HEK293T (cell line): Measurements from ENCODE around the gene FBXL7.

Source experiments
- ARNT ChIP-seq: fragments of 450-650 bp; IDR thresholded peaks from 2 replicates; pipeline ENCODE4 v1.6.1; 2017; ENCODE audit warnings: mild to moderate bottlenecking
- ELF4 ChIP-seq: fragments of 450-650 bp; IDR thresholded peaks from 2 replicates; pipeline ENCODE4 v1.6.1; 2017; ENCODE audit warnings: antibody characterized with exemption
- FOXA1 ChIP-seq: fragments of 450-650 bp; IDR thresholded peaks from 2 replicates; pipeline ENCODE4 v1.6.1; 2016; ENCODE audit warnings: mild to moderate bottlenecking
- FOXK2 ChIP-seq: fragments of 450-650 bp; IDR thresholded peaks from 2 replicates; pipeline ENCODE4 v1.6.1; 2016; ENCODE audit warnings: mild to moderate bottlenecking
- FOXM1 ChIP-seq: fragments of 450-650 bp; IDR thresholded peaks from 2 replicates; pipeline ENCODE4 v1.6.1; 2017; ENCODE audit warnings: mild to moderate bottlenecking, borderline replicate concordance
- HDGF ChIP-seq: fragments of 450-650 bp; IDR thresholded peaks from 2 replicates; pipeline ENCODE4 v1.6.1; 2017; ENCODE audit warnings: antibody characterized with exemption, borderline replicate concordance
- L3MBTL2 ChIP-seq: fragments of 450-650 bp; conservative IDR thresholded peaks from 2 replicates; pipeline ENCODE4 v1.6.1; 2016; ENCODE audit warnings: mild to moderate bottlenecking
- LEF1 ChIP-seq: fragments of 450-650 bp; IDR thresholded peaks from 2 replicates; pipeline ENCODE4 v1.6.1; 2017; ENCODE audit warnings: mild to moderate bottlenecking, borderline replicate concordance
- SP1 ChIP-seq: fragments of 450-650 bp; IDR thresholded peaks from 2 replicates; pipeline ENCODE4 v1.6.1; 2017
- ZNF384 ChIP-seq: fragments of 450-650 bp; IDR thresholded peaks from 2 replicates; pipeline ENCODE4 v1.6.1; 2016

GRCh38 chr5:15746833-15747232 is 246.9 kb downstream of the FBXL7 start:
- no peak for TF ChIP-seq ARNT
- no peak for TF ChIP-seq SP1
- no peak for TF ChIP-seq FOXK2
- TF ChIP-seq FOXA1 = no peak
- TF ChIP-seq L3MBTL2 = no peak
- no peak for TF ChIP-seq ZNF384
- TF ChIP-seq LEF1 = no peak
- TF ChIP-seq FOXM1 = no peak
- no peak for TF ChIP-seq ELF4
- TF ChIP-seq HDGF = no peak
